GM21367 (cell line): ENCODE data around the gene IFNE.
"Not testable (repeated sequence)": the region's sequence is repeated elsewhere in the genome, so short reads cannot be mapped to it uniquely, and the experiment has no call there.

ENCODE experiments used
- ATAC-seq: cut with Tn5 transposase; IDR thresholded peaks from one replicate; pipeline ENCODE4 v1.9.1; 2021; ENCODE audit not compliant: unreplicated experiment

IFNE gene

DNA sequence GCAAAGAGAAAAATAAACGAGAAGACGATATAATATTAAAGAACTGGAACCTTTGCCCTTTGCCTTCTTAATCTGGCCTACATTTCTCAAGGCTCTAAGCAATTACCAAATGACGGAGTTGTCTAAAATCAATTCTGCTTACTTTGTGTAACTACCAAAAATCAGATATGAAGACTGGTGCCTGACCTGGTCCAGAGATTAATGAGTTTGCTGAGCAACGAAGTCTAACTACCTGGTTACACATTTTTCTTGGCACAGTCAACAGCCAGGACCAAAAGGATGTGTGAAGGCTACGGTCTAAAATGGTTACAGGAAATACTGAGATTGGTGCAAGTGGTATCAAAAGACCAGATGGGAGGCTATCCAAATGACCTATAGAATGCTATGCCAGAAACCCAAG is 17.8 kb upstream of the IFNE start:
- no peak for ATAC-seq

DNA sequence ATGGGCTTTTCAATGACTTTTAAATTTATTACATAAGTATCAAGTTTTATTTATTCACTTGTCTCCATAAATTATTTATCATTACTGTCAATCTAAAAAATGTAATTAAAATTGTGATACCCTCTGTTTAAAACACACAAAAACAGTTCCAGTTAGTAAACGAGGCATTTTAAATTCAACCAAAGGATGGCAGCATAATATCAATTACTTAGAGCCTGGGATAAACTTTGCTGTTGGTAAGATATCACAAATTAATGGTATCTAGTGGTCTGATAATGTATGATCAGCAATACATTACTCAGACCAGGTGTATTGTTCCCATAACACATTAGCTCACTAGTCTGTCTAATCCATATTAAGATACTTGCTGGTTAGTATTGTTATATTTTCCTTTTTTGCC is 9.6 kb upstream of the IFNE start:
- ATAC-seq = no peak

DNA sequence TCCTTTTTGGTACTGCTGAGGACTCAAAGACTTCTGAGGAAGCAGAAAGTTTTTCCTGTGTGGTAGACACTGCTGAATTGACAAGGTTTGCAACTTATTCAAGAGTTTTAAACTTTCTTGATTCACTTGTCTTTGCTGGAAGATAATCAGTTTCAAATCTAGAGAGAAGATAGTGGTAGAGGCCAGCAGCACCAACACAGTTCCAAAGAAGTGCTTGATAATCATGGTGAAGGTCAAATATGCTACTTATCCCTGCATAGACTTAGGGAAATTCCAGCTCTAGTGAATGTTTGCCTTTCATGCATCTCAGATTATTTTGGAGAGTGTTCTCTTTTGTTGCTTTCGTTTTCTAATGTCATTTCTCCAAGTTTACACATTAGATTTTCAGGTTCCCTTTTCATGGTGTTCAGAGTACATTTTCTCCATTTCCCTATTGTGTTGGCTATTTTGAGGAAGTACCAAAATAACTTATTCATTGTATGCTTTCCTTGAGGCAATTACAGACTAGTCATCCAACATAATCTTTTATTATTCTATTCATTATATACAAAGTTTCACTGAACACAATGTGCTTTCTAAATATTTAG is 550 bp downstream of the IFNE start:
- no peak for ATAC-seq

DNA sequence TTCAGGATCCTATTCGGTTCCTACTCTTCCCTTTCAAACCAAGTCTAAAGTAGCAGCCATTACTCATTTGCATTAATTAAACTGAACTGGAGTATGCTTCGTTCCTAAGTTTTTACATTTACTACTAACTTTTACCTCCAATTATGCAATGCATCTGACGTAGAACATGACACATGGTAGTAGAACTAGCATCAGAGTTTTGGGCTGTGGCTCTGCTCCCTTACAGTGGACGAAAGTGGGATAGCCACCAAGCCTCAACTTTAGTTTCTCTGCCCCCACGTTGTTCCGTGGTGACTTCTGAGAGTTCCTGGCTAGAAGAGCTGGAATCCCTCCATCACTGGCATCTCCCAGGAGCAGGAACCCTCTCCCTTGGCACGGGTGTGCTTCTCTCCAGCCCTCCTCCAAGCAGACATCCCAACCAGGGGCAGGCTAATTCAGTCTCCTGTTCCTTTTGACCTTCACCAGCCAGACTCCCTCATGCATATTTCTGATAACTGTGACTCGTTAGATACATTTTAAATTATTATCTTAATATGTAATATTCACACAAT is 2.9 kb downstream of the IFNE start:
- no peak for ATAC-seq

- no peak for ATAC-seq
Observed at GRCh38 chr9:21477466-21477865, 4.6 kb downstream of the IFNE start.

DNA sequence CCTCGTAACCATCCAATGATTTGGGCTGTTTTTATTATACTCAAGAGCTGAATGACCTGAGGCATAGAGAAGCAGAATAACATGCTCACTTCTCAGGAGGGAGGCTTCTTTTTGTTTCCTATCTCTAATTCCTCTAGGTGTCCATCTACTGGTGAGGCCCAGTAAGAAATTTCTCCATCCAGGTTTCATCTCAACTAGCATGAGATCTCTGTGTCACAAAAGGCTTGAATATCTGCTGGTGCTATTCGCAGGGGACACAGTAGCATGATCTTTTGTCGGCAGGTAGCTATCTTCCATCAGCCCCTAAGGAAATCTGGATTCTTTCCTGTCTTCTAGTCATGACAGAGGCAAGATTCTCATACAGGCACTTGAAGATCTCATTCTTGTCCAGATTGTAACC is 8.9 kb downstream of the IFNE start:
- ATAC-seq = no peak

DNA sequence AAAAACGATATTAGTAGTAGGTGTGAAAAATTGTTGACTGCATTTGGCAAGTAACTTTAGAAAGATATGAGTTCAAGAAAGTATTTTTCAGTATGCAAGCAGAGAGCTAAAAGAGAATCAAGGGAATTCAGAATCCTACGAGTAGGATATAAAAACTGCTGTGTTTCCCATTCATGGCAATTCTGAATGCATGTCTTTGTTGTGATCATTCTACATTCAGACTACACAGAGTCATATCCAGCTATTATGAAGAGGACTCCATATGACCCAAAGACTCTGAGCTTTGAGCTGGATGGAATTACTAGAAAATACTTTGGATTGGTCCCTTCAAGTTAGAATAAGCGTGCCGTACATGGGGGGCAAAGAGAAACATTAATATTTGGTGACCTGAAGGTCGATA is 12.0 kb downstream of the IFNE start:
- ATAC-seq = no peak

DNA sequence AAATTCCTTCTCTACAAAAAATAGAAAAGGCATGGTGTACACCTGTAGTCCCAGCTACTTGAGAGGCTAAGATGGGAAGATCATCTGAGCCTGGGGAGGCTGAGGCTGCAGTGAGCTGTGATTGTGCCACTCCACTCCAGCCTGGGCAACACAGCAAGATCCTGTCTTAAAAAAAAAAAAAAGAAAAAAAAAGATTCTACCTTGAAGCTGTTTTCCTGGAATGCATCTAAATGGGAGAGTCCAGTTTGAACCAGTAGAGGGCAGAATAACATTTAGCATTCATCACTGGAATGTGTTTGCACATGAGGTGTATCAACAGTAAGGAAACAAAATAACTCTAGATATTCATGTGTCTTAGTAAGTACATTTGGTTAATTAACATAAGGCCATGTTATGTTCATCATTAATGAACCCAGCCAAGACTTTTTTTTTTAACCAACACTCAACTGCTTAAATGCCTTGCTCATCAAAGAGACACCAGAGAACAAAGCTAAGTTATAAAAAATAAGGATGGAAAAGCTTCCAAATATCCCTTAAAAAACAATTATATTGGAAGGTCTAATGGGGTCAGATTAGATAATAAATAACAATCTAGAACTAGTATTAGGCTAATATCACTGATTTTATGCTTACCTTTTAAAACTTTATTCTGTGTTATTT is 16.1 kb downstream of the IFNE start:
- ATAC-seq = peak; percentile 65

DNA sequence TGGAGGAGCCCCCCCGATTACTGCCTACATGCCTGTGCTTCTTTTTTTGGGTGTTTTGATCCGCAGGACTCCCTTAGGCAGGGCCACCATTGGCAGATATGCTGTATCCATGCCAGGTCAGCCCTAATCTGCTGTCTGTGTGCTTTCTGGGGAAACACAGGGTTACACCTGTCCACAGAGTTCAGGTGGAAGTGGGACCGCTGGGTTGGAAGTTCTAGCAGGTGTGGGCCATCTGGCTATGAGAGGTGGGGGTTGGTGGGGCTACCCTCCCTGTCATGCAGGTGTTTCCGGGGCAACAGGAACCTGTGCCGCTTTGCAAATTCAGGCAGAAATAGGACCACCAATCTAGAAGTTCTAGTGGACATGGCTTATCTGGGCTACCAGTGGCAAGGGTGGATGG is 17.0 kb downstream of the IFNE start:
- no peak for ATAC-seq

- ATAC-seq = no peak
Observed at GRCh38 chr9:21461377-21461776, 20.7 kb downstream of the IFNE start.

GRCh38 chr9:21455320-21455719 is 26.8 kb downstream of the IFNE start:
- peak; percentile 89 for ATAC-seq

DNA sequence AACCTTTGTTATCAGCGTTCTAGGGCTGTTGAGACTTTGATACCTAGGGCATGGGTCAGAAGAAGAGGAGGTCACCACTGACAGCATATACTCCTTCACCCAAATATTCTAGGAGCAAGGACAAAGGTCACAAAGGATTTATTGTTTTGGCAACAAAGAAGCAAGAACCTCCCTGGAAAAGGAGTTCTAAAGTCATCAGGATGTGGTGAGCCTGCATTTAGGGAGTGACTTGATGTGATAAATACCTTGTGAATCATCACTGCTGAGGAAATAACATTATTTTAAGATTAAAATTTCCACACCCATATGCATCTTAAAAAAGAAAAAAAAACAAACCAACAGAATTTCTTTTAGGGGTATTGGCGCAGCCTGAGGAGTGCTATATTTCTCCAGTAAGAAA is 28.0 kb downstream of the IFNE start:
- no peak for ATAC-seq

DNA sequence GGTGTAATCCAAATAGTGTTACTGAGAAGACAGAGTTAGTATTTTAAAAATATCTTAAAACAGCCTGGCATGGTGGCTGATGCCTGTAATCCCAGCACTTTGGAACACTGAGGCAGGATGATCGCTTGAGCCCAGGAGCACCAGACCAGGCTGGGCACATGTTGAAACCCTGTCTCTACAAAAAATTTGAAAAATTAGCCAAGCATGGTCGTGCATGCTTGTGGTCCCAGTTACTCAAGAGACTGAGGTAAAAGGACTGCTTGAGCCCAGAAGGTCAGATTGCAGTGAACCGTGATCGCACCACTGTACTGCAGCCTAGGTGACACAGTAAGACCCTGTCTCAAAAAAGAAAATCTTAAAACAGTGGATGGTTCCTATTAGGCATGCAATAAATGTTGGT is 29.4 kb downstream of the IFNE start:
- no peak for ATAC-seq

DNA sequence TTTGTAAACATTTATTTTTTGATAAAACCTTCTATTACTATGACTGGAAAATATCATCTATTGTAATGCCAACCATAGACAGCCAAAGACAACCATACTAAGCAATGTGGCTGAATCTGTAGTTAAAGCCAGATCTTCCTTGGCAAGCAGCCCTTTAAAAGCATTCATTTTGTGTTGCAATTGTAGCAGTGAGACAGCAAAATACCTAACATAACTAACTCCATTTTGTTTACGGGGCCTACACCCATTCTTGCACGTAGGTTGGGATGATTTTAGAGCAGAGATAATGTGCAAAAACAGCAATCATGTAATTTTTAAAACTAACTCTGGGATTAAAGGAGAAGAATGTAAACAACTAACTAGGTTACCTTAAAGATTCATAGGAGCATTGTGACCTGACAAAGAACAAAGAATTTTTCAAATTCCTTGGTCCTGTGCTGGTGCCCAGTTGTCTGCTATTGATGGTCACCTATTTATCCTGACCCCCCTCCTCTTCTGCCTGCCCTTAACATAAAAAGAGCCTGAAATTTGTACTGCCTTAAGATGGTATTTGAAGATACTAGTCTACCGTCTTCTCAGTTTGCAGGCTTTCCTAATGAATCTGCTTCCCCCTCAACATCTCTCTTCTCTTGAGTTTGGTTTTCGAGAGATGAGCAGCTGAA is 31.2 kb downstream of the IFNE start:
- no peak for ATAC-seq

GRCh38 chr9:21449312-21449711 is 32.8 kb downstream of the IFNE start:
- ATAC-seq = not testable (repeated sequence)

DNA sequence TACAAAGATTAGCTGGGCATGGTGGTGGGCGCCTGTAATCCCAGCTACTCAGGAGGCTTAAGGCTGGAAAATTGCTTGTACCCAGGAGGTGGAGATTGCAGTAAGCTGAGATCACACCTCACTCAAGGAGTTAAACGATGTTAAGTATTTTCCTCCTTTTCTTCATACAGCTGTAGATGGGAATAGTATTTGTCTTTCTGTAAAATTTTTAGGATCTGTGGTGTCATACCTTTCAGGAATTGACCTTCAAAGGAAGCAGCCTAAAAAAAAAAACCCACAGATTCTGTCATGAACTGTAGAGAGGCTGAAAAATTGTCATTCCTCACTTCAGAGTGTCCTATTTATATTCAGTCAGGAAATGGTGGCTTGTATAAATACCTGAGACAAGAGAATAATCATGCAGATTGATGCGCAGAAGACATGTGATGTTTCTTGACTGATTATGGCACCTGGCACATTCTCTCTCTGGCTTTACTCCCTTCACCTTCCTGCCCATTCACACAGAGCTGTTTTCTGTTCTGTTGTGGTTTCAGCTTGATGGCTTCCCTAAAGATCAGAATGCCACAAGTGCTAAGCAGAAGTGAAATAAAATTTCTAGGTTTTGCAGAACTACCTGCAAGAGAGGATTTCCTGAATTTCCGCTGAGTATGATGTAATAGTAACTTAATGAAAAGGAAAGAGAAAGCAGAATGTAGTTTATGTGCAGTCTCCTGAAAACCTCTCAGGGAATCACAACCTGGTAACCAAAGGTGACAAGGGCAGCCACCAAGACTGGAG is 38.1 kb downstream of the IFNE start:
- ATAC-seq = peak; percentile 91

DNA sequence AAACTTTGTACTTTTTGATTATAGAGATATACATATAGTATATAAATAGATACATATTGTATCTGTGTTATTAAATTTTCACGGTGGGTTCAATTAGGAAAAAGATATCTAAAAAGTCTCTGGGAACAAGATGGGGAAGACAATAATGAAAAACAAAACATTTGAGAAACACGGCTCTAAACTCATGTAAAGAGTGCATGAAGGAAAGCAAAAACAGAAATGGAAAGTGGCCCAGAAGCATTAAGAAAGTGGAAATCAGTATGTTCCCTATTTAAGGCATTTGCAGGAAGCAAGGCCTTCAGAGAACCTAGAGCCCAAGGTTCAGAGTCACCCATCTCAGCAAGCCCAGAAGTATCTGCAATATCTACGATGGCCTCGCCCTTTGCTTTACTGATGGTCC is 42.0 kb downstream of the IFNE start, which contains the start of gene IFNA1:
Gene IFNA1 (plus strand): TSS at position 301 of the 400 bp plus-strand sequence. CDS start 69 bp downstream, at position 370.
- ATAC-seq = no peak

GRCh38 chr9:21435015-21435383 is 47.1 kb downstream of the IFNE start:
- not testable (repeated sequence) for ATAC-seq

- ATAC-seq = peak; percentile 36
Observed at GRCh38 chr9:21434202-21435014, 47.7 kb downstream of the IFNE start.

GRCh38 chr9:21432672-21433425 is 49.3 kb downstream of the IFNE start:
- ATAC-seq = no peak
